Lung (tissue), 12 donors: Measurements from ENCODE around the gene SLC6A6. TPM values are rescaled to one million over a fixed set of nuclear protein-coding genes. Genes with fewer than 3 reads are reported as not detected.
A peak's percentile ranks its signal among the peaks of the same experiment; 100 is the strongest.

Source experiments
- ATAC-seq: fragments of 200-7000 bp; cut with Tn5 transposase; one replicate; pipeline ENCODE4 v1.9.1; 2020; ENCODE audit warnings: moderate number of reproducible peaks; ENCODE audit not compliant: insufficient read depth, low FRiP score
- DNase-seq, 3 donors: peaks; one replicate each; pipeline ENCODE4 v3.0.0-alpha.2; 2013 to 2017
- H3K27ac ChIP-seq, 2 donors: one replicate each; pipeline ENCODE4 v1.5.1; 2013; ENCODE audit warnings: mild to moderate bottlenecking in 2 of 2, moderate library complexity in 2 of 2, control low read depth in 1 of 2, inconsistent platforms in 1 of 2, low read depth in 1 of 2, low read length in 1 of 2
- H3K27me3 ChIP-seq, 3 donors: one replicate each; pipeline ENCODE4 v1.5.1; 2013; ENCODE audit warnings: low read length in 2 of 3; ENCODE audit not compliant: control insufficient read depth in 3 of 3, insufficient read depth in 3 of 3
- H3K36me3 ChIP-seq, 4 donors: one replicate each; pipeline ENCODE4 v1.5.1; 2013; ENCODE audit warnings: low read length in 4 of 4, mild to moderate bottlenecking in 1 of 4, moderate library complexity in 1 of 4; ENCODE audit not compliant: control insufficient read depth in 4 of 4, insufficient read depth in 4 of 4
- H3K4me1 ChIP-seq, 5 donors: one replicate each; pipeline ENCODE4 v1.5.1; 2013; ENCODE audit warnings: low read length in 5 of 5, mild to moderate bottlenecking in 2 of 5, moderate library complexity in 1 of 5; ENCODE audit not compliant: control insufficient read depth in 5 of 5, insufficient read depth in 5 of 5
- H3K4me3 ChIP-seq: one replicate; pipeline ENCODE4 v1.5.1; 2013; ENCODE audit warnings: mild to moderate bottlenecking, control low read depth, moderate library complexity
- H3K9ac ChIP-seq, 2 donors: one replicate each; pipeline ENCODE4 v1.5.1; 2013; ENCODE audit warnings: low read length in 2 of 2, control low read depth in 1 of 2; ENCODE audit not compliant: insufficient read depth in 1 of 2
- H3K9me3 ChIP-seq, 4 donors: one replicate each; pipeline ENCODE4 v1.5.1; 2013; ENCODE audit warnings: low read length in 3 of 4, mild to moderate bottlenecking in 1 of 4, moderate library complexity in 1 of 4; ENCODE audit not compliant: control insufficient read depth in 4 of 4, insufficient read depth in 3 of 4
- WGBS, 2 donors: extraction: QIAGEN DNeasy Blood & Tissue Kit; methylation state at CpG; one replicate each; pipeline ENCODE4 v1.1.7; 2013; 5-methylcytosine and 5-hydroxymethylcytosine counted together
- polyA plus RNA-seq, 2 donors: library from polyadenylated mRNA; stranded (reverse); fragments of 200-250 nt; gene quantifications; one replicate each; pipeline ENCODE4 v1.2.1, GENCODE V29; 2013
- total RNA-seq, 2 donors: library from RNA; depleted of rRNA in 1 of 2; stranded (reverse); fragments of >200 nt in 1 of 2; gene quantifications; one replicate each; pipeline ENCODE4 v1.2.1, GENCODE V29; 2014 to 2021
- TF ChIP-seq, protein P1 (sequence below): IDR thresholded peaks from 2 replicates; pipeline ENCODE4 v1.5.1; 2012; ENCODE audit warnings: mild to moderate bottlenecking; ENCODE audit errors: control extremely low read depth, extremely low read depth
- donor health status: control.
- donor health status: control.
- donor health status: Bipolar disorder and iron deficiency.
- donor health status: healthy.
- donor health status: DM: yes; HTN: yes; CAD: no.

The SLC6A6 gene
- total and polyA plus RNA-seq, 4 donors: 16.1 to 96.3 (median 57.4) TPM

DNA sequence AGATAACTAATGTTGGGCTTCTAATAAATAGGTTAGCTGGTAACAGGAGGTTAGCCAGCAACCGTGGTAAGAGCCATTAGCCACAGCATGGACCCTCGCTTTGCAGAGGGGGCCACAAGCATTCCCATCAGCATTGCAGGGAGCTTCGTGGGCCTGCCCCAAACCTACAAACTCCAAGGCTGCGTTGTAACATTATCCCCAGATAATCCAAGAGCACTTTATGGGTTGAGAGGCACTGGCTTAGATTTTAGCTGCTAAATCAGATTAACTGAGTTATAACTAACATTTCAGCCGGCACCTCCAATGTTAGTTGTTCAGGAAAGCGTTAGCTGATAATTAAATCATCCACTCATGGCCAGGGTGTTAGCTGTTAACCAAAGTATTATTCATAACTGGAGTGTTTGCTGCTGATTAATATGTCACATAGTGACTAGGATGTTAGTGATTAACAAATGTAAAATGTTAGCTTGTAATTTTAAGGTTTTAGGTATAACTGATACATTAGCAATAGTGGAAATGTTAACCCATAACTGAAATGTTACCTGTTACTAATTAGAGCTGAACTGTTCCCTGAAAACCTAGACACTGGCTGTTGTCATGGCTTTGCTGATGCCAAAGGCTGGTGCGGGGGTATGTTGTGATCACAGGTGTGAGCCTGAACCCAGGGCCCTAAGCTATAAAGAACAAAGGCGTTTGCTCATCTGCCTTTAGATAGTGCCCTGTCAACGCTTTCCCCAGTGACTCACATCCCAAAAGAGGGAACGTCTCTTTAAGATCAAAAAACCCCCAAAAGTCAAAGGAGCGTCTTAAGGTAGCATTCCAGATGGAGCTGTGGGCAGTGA, 56.2 kb downstream of the SLC6A6 start:
- TF ChIP-seq, protein P1, sequence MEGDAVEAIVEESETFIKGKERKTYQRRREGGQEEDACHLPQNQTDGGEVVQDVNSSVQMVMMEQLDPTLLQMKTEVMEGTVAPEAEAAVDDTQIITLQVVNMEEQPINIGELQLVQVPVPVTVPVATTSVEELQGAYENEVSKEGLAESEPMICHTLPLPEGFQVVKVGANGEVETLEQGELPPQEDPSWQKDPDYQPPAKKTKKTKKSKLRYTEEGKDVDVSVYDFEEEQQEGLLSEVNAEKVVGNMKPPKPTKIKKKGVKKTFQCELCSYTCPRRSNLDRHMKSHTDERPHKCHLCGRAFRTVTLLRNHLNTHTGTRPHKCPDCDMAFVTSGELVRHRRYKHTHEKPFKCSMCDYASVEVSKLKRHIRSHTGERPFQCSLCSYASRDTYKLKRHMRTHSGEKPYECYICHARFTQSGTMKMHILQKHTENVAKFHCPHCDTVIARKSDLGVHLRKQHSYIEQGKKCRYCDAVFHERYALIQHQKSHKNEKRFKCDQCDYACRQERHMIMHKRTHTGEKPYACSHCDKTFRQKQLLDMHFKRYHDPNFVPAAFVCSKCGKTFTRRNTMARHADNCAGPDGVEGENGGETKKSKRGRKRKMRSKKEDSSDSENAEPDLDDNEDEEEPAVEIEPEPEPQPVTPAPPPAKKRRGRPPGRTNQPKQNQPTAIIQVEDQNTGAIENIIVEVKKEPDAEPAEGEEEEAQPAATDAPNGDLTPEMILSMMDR: no peak
- Histone ChIP-seq H3K9ac (no peak overlapping the region), H3K27me3 (no peaks in the 10 kb centered on the region), H3K27ac (peak overlapping the region in 1 of 2 donors; percentile 7), H3K36me3 (peaks cover 4 to 39% (median 10%) of the 10 kb centered on the region in 4 donors), H3K9me3 (no peaks in the 10 kb centered on the region), H3K4me3 (no peak overlapping the region), H3K4me1 (peaks cover 3 to 29% (median 11%) of the 10 kb centered on the region in 5 donors)
- WGBS, 2 donors: 82 to 87% methylated on average over 11 of the region's 11 CpGs
- ATAC-seq (no peak), DNase-seq (no peak)

DNA sequence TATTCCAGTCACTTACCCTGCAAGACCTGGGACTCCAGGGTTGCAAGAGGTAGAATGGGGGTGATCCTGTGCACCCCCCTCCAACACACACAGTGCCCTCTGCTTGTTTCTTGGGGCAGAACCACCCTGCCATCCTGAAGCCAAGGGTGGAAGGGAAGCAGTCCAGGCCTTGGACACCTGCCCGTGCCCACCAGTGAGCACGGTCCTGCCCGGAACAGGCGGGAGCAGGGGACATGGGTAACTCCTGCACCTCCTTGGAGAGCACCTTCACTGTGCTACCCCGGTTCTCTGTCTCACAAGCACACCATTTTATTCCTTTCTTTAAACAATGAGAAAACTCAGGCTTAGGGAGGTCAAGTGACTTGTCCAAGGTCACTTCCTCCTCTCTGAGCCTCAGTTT, 57.0 kb downstream of the SLC6A6 start:
- no peak for DNase-seq
- 94 to 98% methylated on average over 5 of the region's 5 CpGs for WGBS, 2 donors
- H3K9me3 ChIP-seq: no peaks in the 10 kb centered on the region

DNA sequence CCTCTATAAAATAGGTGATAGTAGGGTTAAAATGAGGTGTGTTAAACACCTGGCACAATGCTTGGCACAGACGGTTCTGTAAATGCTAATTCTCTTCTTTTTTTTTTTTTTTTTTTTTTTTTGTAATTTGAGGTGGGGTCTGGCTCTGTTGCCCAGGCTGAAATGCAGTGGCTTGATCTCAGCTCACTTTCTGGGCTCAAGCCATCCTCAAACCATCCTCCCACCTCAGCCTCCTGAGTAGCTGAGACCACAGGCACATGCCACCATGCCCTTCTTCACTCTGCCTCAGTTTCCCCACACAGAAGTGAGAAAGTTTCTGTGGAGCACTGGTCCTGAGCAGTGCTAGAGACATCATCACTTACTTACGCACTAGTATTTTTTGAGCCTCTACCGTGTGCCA, 57.4 kb downstream of the SLC6A6 start:
- Histone ChIP-seq H3K9me3 (no peaks in the 10 kb centered on the region), H3K36me3 (peaks cover 6 to 44% (median 12%) of the 10 kb centered on the region in 4 donors), H3K27ac (no peak overlapping the region), H3K4me1 (peaks cover 3 to 17% (median 10%) of the 10 kb centered on the region in 5 donors), H3K9ac (no peak overlapping the region), H3K27me3 (no peaks in the 10 kb centered on the region), H3K4me3 (no peak overlapping the region)
- WGBS, 2 donors: 89 to 90% methylated on average over 3 of the region's 3 CpGs
- TF ChIP-seq, protein P1: no peak
- no peak for DNase-seq
- no peak for ATAC-seq

More for the DNA sequence above, 57.0 kb downstream of the SLC6A6 start:
- peaks cover 3 to 21% (median 10%) of the 10 kb centered on the region in 5 donors for H3K4me1 ChIP-seq
- no peak overlapping the region for H3K9ac ChIP-seq
- TF ChIP-seq, protein P1: no peak
- no peaks in the 10 kb centered on the region for H3K27me3 ChIP-seq
- no peak for ATAC-seq
- peaks cover 4 to 42% (median 12%) of the 10 kb centered on the region in 4 donors for H3K36me3 ChIP-seq
- H3K27ac ChIP-seq: no peak overlapping the region
- H3K4me3 ChIP-seq: no peak overlapping the region
